Endodermal cell (in vitro differentiated cells): Measurements from ENCODE around the gene NCOA3. TPM values are rescaled to one million over a fixed set of nuclear protein-coding genes. Genes with fewer than 3 reads are reported as not detected.

Experiments used
- DNase-seq: peaks from one replicate; pipeline ENCODE4 v3.0.0-alpha.2; 2017
- H3K27ac ChIP-seq: 2 replicates; pipeline ENCODE4 v1.5.1; 2013; ENCODE audit warnings: mild to moderate bottlenecking, low read depth, low read length, moderate library complexity
- H3K27me3 ChIP-seq: 2 replicates; pipeline ENCODE4 v1.6.1; 2013; ENCODE audit warnings: mild to moderate bottlenecking, low read length, moderate library complexity; ENCODE audit not compliant: insufficient read depth, control insufficient read depth, poor library complexity, severe bottlenecking
- H3K36me3 ChIP-seq: 2 replicates; pipeline ENCODE4 v1.7.0; 2013; ENCODE audit warnings: mild to moderate bottlenecking, low read length, moderate library complexity; ENCODE audit not compliant: control insufficient read depth, insufficient read depth
- H3K4me1 ChIP-seq: one replicate; pipeline ENCODE4 v1.7.0; 2013; ENCODE audit warnings: low read length; ENCODE audit not compliant: control insufficient read depth, insufficient read depth
- H3K4me3 ChIP-seq: 2 replicates; pipeline ENCODE4 v1.5.1; 2013; ENCODE audit warnings: mild to moderate bottlenecking, low read length, moderate library complexity
- H3K9ac ChIP-seq: 2 replicates; pipeline ENCODE4 v1.6.1; 2013; ENCODE audit warnings: mild to moderate bottlenecking, low read length, moderate library complexity; ENCODE audit not compliant: poor library complexity, severe bottlenecking; ENCODE audit errors: extremely low read depth
- H3K9me3 ChIP-seq: 2 replicates; pipeline ENCODE4 v1.6.1; 2013; ENCODE audit warnings: mild to moderate bottlenecking, low read length, moderate library complexity; ENCODE audit not compliant: control insufficient read depth
- H3K27ac Mint-ChIP-seq: 2 replicates; pipeline ENCODE4 v1.8.0; 2020; ENCODE audit warnings: mixed read lengths
- H3K27me3 Mint-ChIP-seq: 2 replicates; pipeline ENCODE4 v1.8.0; 2021; ENCODE audit warnings: mild to moderate bottlenecking, mixed read lengths; ENCODE audit not compliant: insufficient read depth
- H3K36me3 Mint-ChIP-seq: 2 replicates; pipeline ENCODE4 v1.8.0; 2020; ENCODE audit warnings: low read depth, mixed read lengths
- H3K4me1 Mint-ChIP-seq: 2 replicates; pipeline ENCODE4 v1.8.0; 2020; ENCODE audit warnings: mixed read lengths
- H3K4me3 Mint-ChIP-seq: 2 replicates; pipeline ENCODE4 v1.8.0; 2020; ENCODE audit warnings: mild to moderate bottlenecking, moderate library complexity, mixed read lengths
- H3K9me3 Mint-ChIP-seq: 2 replicates; pipeline ENCODE4 v1.8.0; 2020; ENCODE audit warnings: mild to moderate bottlenecking, mixed read lengths
- CTCF ChIP-seq: fragments of 200-600 bp; sonication (generic); conservative IDR thresholded peaks from 2 replicates; pipeline ENCODE4 v1.5.0; 2021; ENCODE audit warnings: antibody characterized with exemption, mild to moderate bottlenecking
- WGBS, 2 experiments: methylation state at CpG; one replicate each; pipeline versions ENCODE4 v1.1.5 to v1.1.7; 2013; ENCODE audit warnings: missing lambda C conversion rate in 2 of 2, mixed read lengths in 1 of 2; ENCODE audit not compliant: insufficient coverage in 1 of 2, insufficient read length in 1 of 2; 5-methylcytosine and 5-hydroxymethylcytosine counted together
- total RNA-seq, 2 donors: library from RNA; stranded (reverse); fragmentation: NEBNext Ultra II Directional in 1 of 2; extraction: Animal tissue kit (Norgen Biotek cat#: 25700) in 1 of 2; gene quantifications; 2 replicates in 1 of 2; 3 replicates in 1 of 2; pipeline ENCODE4 v1.2.1, GENCODE V29; 2021

The NCOA3 gene
- total RNA-seq, 2 donors from 2014 or later = 38.6 TPM

- H3K27ac Mint-ChIP-seq = no peak overlapping the region
- H3K9me3 Mint-ChIP-seq = peaks cover 14% of the 10 kb centered on the region
- Histone ChIP-seq H3K4me1 (peaks cover 4% of the 10 kb centered on the region), H3K9me3 (peaks cover 14% of the 10 kb centered on the region), H3K9ac (no peak overlapping the region), H3K4me3 (no peak overlapping the region), H3K36me3 (no peaks in the 10 kb centered on the region), H3K27me3 (no peaks in the 10 kb centered on the region), H3K27ac (no peak overlapping the region)
- no peak overlapping the region for H3K4me3 Mint-ChIP-seq
- no peak for DNase-seq
- no peaks in the 10 kb centered on the region for H3K27me3 Mint-ChIP-seq
- 85 to 86% methylated on average over 5 to 9 of the region's 9 CpGs for WGBS, 2 experiments
- H3K4me1 Mint-ChIP-seq = peaks cover 18% of the 10 kb centered on the region
- H3K36me3 Mint-ChIP-seq = peaks cover 19% of the 10 kb centered on the region
- TF ChIP-seq CTCF = no peak
Measured at GRCh38 chr20:47605673-47606413, 104.2 kb downstream of the NCOA3 start.

GRCh38 chr20:47606414-47606982, 104.8 kb downstream of the NCOA3 start:
- Mint-ChIP-seq H3K36me3 (peaks cover 19% of the 10 kb centered on the region), H3K27me3 (no peaks in the 10 kb centered on the region), H3K4me3 (no peak overlapping the region), H3K4me1 (peaks cover 18% of the 10 kb centered on the region), H3K9me3 (peaks cover 14% of the 10 kb centered on the region), H3K27ac (no peak overlapping the region)
- Histone ChIP-seq H3K27ac (no peak overlapping the region), H3K27me3 (no peaks in the 10 kb centered on the region), H3K4me1 (peaks cover 4% of the 10 kb centered on the region), H3K36me3 (no peaks in the 10 kb centered on the region), H3K9me3 (peaks cover 14% of the 10 kb centered on the region), H3K9ac (no peak overlapping the region), H3K4me3 (no peak overlapping the region)
- 89% methylated on average over 6 to 7 of the region's 7 CpGs for WGBS, 2 experiments
- no peak for TF ChIP-seq CTCF
- no peak for DNase-seq

GRCh38 chr20:47606983-47607613, 105.4 kb downstream of the NCOA3 start:
- Mint-ChIP-seq H3K9me3 (peaks cover 14% of the 10 kb centered on the region), H3K4me3 (no peak overlapping the region), H3K36me3 (peaks cover 19% of the 10 kb centered on the region), H3K27me3 (no peaks in the 10 kb centered on the region), H3K4me1 (peaks cover 18% of the 10 kb centered on the region), H3K27ac (no peak overlapping the region)
- 83 to 95% methylated on average over 1 of the region's 1 CpG for WGBS, 2 experiments
- no peak for DNase-seq
- Histone ChIP-seq H3K4me1 (peaks cover 4% of the 10 kb centered on the region), H3K4me3 (no peak overlapping the region), H3K36me3 (no peaks in the 10 kb centered on the region), H3K27me3 (no peaks in the 10 kb centered on the region), H3K9me3 (peaks cover 14% of the 10 kb centered on the region), H3K9ac (no peak overlapping the region), H3K27ac (no peak overlapping the region)
- TF ChIP-seq CTCF = no peak
